IMR-90 (cell line): ENCODE data around the gene ACLY. TPM values are rescaled to one million over a fixed set of nuclear protein-coding genes. Genes with fewer than 3 reads are reported as not detected.

ENCODE experiments used
- ATAC-seq: fragments of 200-7000 bp; cut with Tn5 transposase; 2 replicates; pipeline ENCODE4 v1.9.1; 2020; ENCODE audit warnings: low read depth, mild to moderate bottlenecking, moderate library complexity
- BruUV-seq: library from RNA; stranded (reverse); fragments of 400-500 nt; replicated peaks from 2 replicates; lab custom pipeline; 2021; lab: Mats Ljungman, UMichigan
- CTCF ChIA-PET: fragments of 300-600 bp; formaldehyde crosslinking; extraction: SDS; loops from one replicate; lab custom pipeline; 2021; ENCODE audit warnings: antibody characterized with exemption; lab: Yijun Ruan, JAX
- POLR2A ChIA-PET: fragments of 300-600 bp; sonication (Branson Sonifier 250); formaldehyde crosslinking; loops from one replicate; lab custom pipeline; 2022; ENCODE audit warnings: antibody characterized with exemption; ENCODE audit not compliant: unreplicated experiment; lab: Charles Lee
- DNase-seq: peaks from one replicate; pipeline ENCODE4 v3.0.0; 2013
- H2AFZ ChIP-seq: replicated peaks from 2 replicates; pipeline ENCODE3; 2013; ENCODE audit warnings: low read length, mild to moderate bottlenecking; ENCODE audit not compliant: poor library complexity
- H2AK5ac ChIP-seq: 2 replicates; pipeline ENCODE4 v1.6.1; 2013; ENCODE audit warnings: low read depth, low read length, inconsistent platforms
- H2AK9ac ChIP-seq: replicated peaks from 2 replicates; pipeline ENCODE3; 2013; ENCODE audit warnings: mild to moderate bottlenecking, low read depth, low read length, moderate library complexity; ENCODE audit not compliant: poor library complexity
- H2BK120ac ChIP-seq: 2 replicates; pipeline ENCODE4 v1.6.1; 2013; ENCODE audit warnings: low read depth, low read length, inconsistent platforms
- H2BK15ac ChIP-seq: 3 replicates; pipeline ENCODE4 v1.6.1; 2013; ENCODE audit warnings: low read depth, low read length, inconsistent platforms
- H2BK20ac ChIP-seq: 2 replicates; pipeline ENCODE4 v1.6.1; 2013; ENCODE audit warnings: low read depth, mild to moderate bottlenecking, inconsistent platforms, low read length, moderate library complexity
- H2BK5ac ChIP-seq: 2 replicates; pipeline ENCODE4 v1.6.1; 2013; ENCODE audit warnings: mild to moderate bottlenecking, low read depth, low read length, inconsistent platforms; ENCODE audit not compliant: poor library complexity, severe bottlenecking
- H3K14ac ChIP-seq: replicated peaks from 2 replicates; pipeline ENCODE4 v1.6.1; 2013; ENCODE audit warnings: low read depth, low read length, inconsistent platforms
- H3K18ac ChIP-seq: 2 replicates; pipeline ENCODE4 v1.6.1; 2013; ENCODE audit warnings: low read depth, low read length, control low read depth
- H3K23ac ChIP-seq: 2 replicates; pipeline ENCODE4 v1.6.1; 2013; ENCODE audit warnings: low read depth, low read length, inconsistent platforms
- H3K27ac ChIP-seq: 2 replicates; pipeline ENCODE4 v1.5.1; 2013; ENCODE audit warnings: mild to moderate bottlenecking, control low read depth, low read length; ENCODE audit not compliant: insufficient read depth
- H3K27me3 ChIP-seq: 2 replicates; pipeline ENCODE4 v1.6.1; 2013; ENCODE audit warnings: low read length; ENCODE audit not compliant: control insufficient read depth, insufficient read depth
- H3K36me3 ChIP-seq: 2 replicates; pipeline ENCODE4 v1.6.1; 2013; ENCODE audit warnings: low read length, mixed read lengths; ENCODE audit not compliant: control insufficient read depth, insufficient read depth
- H3K4ac ChIP-seq: 2 replicates; pipeline ENCODE4 v1.6.1; 2013; ENCODE audit warnings: low read depth, low read length, inconsistent platforms
- H3K4me1 ChIP-seq: 2 replicates; pipeline ENCODE4 v1.6.1; 2013; ENCODE audit warnings: low read length, mixed read lengths; ENCODE audit not compliant: control insufficient read depth, insufficient read depth
- H3K4me2 ChIP-seq: 2 replicates; pipeline ENCODE4 v1.6.1; 2013; ENCODE audit warnings: low read depth, mild to moderate bottlenecking, control low read depth, low read length, moderate library complexity
- H3K4me3 ChIP-seq: 2 replicates; pipeline ENCODE4 v1.5.1; 2013; ENCODE audit warnings: low read depth, mild to moderate bottlenecking, control low read depth, low read length, moderate library complexity; ENCODE audit not compliant: insufficient read depth
- H3K56ac ChIP-seq: 2 replicates; pipeline ENCODE4 v1.6.1; 2013; ENCODE audit warnings: low read length, inconsistent platforms; ENCODE audit not compliant: insufficient read depth; ENCODE audit errors: extremely low read depth
- H3K79me1 ChIP-seq, 2 experiments: 2 replicates each; pipeline ENCODE4 v1.6.1; 2013; ENCODE audit warnings: low read length in 2 of 2, inconsistent platforms in 1 of 2, low read depth in 1 of 2
- H3K9ac ChIP-seq: 2 replicates; pipeline ENCODE4 v1.6.1; 2013; ENCODE audit warnings: low read depth, low read length, control low read depth
- H3K9me1 ChIP-seq: 2 replicates; pipeline ENCODE4 v1.6.1; 2013; ENCODE audit warnings: low read length, inconsistent platforms; ENCODE audit not compliant: insufficient read depth
- H3K9me3 ChIP-seq: 2 replicates; pipeline ENCODE4 v1.6.1; 2013; ENCODE audit warnings: low read length; ENCODE audit not compliant: control insufficient read depth, insufficient read depth
- H4K20me1 ChIP-seq: 2 replicates; pipeline ENCODE4 v1.6.1; 2013; ENCODE audit warnings: low read length, inconsistent platforms; ENCODE audit not compliant: insufficient read depth
- H4K5ac ChIP-seq: 2 replicates; pipeline ENCODE4 v1.6.1; 2013; ENCODE audit warnings: mild to moderate bottlenecking, low read depth, low read length, control low read depth
- H4K8ac ChIP-seq, 2 experiments: 2 replicates each; pipeline ENCODE4 v1.6.1; 2013; ENCODE audit warnings: low read depth in 2 of 2, low read length in 2 of 2, control low read depth in 1 of 2, inconsistent platforms in 1 of 2
- H4K91ac ChIP-seq: 2 replicates; pipeline ENCODE4 v1.6.1; 2013; ENCODE audit warnings: low read depth, low read length, inconsistent platforms; ENCODE audit not compliant: insufficient read depth
- FOS ChIP-seq: fragments of 150-350 bp; IDR thresholded peaks from 2 replicates; pipeline ENCODE4 v1.6.1; 2016; ENCODE audit warnings: low read depth, low read length
- NFE2L2 ChIP-seq: fragments of 150-350 bp; IDR thresholded peaks from 2 replicates; pipeline ENCODE4 v1.6.1; 2016; ENCODE audit warnings: low read depth, mild to moderate bottlenecking, low read length
- RFX5 ChIP-seq: IDR thresholded peaks from 2 replicates; pipeline ENCODE4 v1.8.0; 2012; ENCODE audit warnings: low read depth, mild to moderate bottlenecking, low read length, moderate library complexity
- WGBS, 2 experiments: methylation state at CpG; one replicate each; pipeline versions ENCODE4 v1.1.5 to v1.1.7; 2013; ENCODE audit warnings: missing lambda C conversion rate in 2 of 2; ENCODE audit not compliant: insufficient read length in 1 of 2; ENCODE audit errors: extremely low coverage in 2 of 2; 5-methylcytosine and 5-hydroxymethylcytosine counted together
- dilution Hi-C: fragments of 300-500 bp; cut with HindIII; formaldehyde crosslinking; loops from one replicate; pipeline ENCODE4 v1.14.3; 2018; ENCODE audit warnings: low sequenced_read_pairs; ENCODE audit not compliant: unreplicated experiment
- in situ Hi-C: fragments of 300-500 bp; cut with MboI; formaldehyde crosslinking; loops from 3 replicates; pipeline ENCODE4 v1.14.3; 2019; ENCODE audit warnings: low sequenced_read_pairs, inconsistent platforms, mixed read lengths
- intact Hi-C: fragments of 100-400 bp; cut with micrococcal nuclease; formaldehyde crosslinking; loops from 2 replicates; pipeline ENCODE4 v1.10.0; 2022
- polyA plus RNA-seq, 3 experiments: library from polyadenylated mRNA; depleted of rRNA; stranded (reverse); fragments of >200 nt; gene quantifications; 2 replicates each; pipeline ENCODE4 v1.2.3, GENCODE V29; 2012; ENCODE audit warnings: low replicate concordance in 1 of 3
- total RNA-seq: library from RNA; depleted of rRNA; stranded (reverse); fragments of >200 nt; gene quantifications from 2 replicates; pipeline ENCODE4 v1.2.3, GENCODE V29; 2012
- TF ChIP-seq, protein P1 (sequence below): fragments of 150-350 bp; IDR thresholded peaks from 2 replicates; pipeline ENCODE4 v1.6.1; 2016; ENCODE audit warnings: low read depth, mild to moderate bottlenecking, low read length, moderate library complexity, borderline replicate concordance

ACLY gene
- total and polyA plus RNA-seq, 2 of the 4 experiments (the other 2 are of a cell fraction) = 167 to 230 TPM

GRCh38 chr17:41869426-41869825 is 49.3 kb downstream of the ACLY start:
- dilution Hi-C loops = no loop called here

More at GRCh38 chr17:41869426-41869825, 49.3 kb downstream of the ACLY start:
- Histone ChIP-seq H3K56ac (no peak overlapping the region), H4K5ac (no peak overlapping the region), H2BK5ac (no peak overlapping the region), H2BK20ac (no peak overlapping the region), H3K4ac (no peak overlapping the region), H3K27ac (no peak overlapping the region), H3K18ac (no peak overlapping the region), H3K9me1 (0 out of 2 replicates have a peak, but pooled peaks cover 3% of the 10 kb centered on the region), H4K91ac (no peak overlapping the region), H2BK15ac (no peak overlapping the region), H3K36me3 (peaks cover 55% of the 10 kb centered on the region), H3K14ac (no peak overlapping the region), H2AK5ac (no peak overlapping the region), H3K4me3 (no peak overlapping the region), H2BK120ac (no peak overlapping the region), H3K23ac (no peak overlapping the region; the same call in 1 of the 2 replicates), H3K9ac (no peak overlapping the region), H3K79me1 (peaks cover 4 to 35% of the 10 kb centered on the region in 2 experiments), H3K4me1 (0 out of 2 replicates have a peak, but pooled peaks cover 2% of the 10 kb centered on the region), H3K4me2 (no peak overlapping the region), H2AK9ac (no peak overlapping the region), H2AFZ (no peak overlapping the region), H4K8ac (no peak overlapping the region), H4K20me1 (0 out of 2 replicates have a peak, but pooled peaks cover 7% of the 10 kb centered on the region), H3K27me3 (no peaks in the 10 kb centered on the region), H3K9me3 (no peaks in the 10 kb centered on the region)
- ChIA-PET POLR2A (no interaction called here), CTCF (no interaction called here)
- in situ Hi-C loops (no loop called here), intact Hi-C loops (loop anchor here (5.0 kb wide), 1 partner anchor 132 kb away; no protein-coding TSS in a partner anchor)
- no TSS peak for BruUV-seq
- 73% methylated on average over 3 of the region's 9 CpGs; no CpG with 5 or more reads in 1 of the 2 experiments for WGBS, 2 experiments
- no peak for ATAC-seq
- TF ChIP-seq, protein P1, sequence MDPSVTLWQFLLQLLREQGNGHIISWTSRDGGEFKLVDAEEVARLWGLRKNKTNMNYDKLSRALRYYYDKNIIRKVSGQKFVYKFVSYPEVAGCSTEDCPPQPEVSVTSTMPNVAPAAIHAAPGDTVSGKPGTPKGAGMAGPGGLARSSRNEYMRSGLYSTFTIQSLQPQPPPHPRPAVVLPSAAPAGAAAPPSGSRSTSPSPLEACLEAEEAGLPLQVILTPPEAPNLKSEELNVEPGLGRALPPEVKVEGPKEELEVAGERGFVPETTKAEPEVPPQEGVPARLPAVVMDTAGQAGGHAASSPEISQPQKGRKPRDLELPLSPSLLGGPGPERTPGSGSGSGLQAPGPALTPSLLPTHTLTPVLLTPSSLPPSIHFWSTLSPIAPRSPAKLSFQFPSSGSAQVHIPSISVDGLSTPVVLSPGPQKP = no peak
- TF ChIP-seq RFX5 (no peak), FOS (no peak), NFE2L2 (no peak)
- no peak for DNase-seq
